Fibroblast of skin of right quadriceps (primary cell): Measurements from ENCODE around the gene IPO5.
"Not testable (repeated sequence)": the region's sequence is repeated elsewhere in the genome, so short reads cannot be mapped to it uniquely, and the experiment has no call there.

Experiments
- DNase-seq: peaks from one replicate; pipeline ENCODE4 v3.0.0-alpha.2; 2013

IPO5 gene

DNA sequence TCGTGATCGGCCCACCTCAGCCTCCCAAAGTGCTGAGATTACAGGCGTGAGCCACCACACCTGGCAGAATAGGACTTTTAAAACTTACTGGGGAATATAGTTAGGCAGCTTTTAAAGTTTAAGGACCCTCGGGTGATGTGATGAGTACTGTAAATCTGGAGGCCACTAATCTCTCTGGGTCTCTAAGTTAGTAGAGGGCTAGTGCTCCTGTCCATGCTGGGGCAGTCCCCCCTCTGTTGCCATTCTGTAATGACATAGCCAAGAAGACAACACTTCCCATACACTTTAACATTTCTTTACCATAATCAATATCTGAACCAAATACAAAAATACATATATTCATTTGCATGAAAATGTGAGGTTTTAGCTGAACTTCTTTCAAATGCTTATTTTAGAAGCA is 65.7 kb downstream of the IPO5 start:
- DNase-seq = no peak

DNA sequence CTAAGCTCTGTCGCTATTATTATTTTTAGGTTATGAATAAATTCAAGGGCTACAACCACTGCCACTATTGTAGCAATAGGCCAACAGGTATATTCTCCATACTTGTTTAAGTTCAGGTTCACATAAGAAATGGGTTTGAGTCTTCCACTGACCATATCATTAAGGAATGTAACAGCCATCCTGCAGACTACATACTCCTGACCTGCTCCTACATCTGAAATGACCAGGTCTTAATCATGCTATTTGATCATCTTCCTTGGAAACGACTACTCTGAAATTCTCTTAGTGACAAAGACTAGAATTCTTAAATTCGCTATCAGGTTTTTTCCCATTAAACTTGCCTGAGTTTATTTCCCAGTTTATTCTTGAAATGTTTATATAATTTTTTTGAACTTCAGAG is 66.8 kb downstream of the IPO5 start:
- no peak for DNase-seq

GRCh38 chr13:98022210-98022609 is 68.7 kb downstream of the IPO5 start:
- peak; percentile 77 for DNase-seq

DNA sequence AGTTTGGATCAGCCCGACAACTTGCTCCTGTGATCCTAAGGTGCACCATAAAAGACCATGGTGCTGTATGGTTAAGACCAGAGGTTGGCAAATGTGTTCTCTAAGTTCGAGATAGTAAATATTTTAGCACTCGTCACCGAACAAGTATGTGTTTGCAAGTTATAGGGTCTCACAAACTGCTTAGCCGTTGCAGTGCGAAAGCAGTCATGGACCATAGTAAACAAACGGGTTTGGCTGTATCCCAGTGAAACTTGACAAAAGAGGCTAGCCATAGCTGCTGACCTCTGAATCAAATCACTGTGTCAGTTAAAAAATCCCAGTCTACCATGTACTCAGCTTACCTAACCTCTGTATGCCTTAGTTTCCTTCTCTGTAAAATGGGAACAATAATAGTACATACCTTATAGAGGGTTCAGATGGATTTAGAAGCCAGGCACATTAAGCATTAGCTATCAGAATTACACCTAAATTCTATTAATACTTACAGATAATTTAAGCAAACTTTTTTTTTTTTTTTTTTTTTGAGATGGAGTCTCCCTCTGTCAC is 72.1 kb downstream of the IPO5 start:
- DNase-seq = no peak

- no peak for DNase-seq
Measured at GRCh38 chr13:98026457-98026857, 73.0 kb downstream of the IPO5 start.

DNA sequence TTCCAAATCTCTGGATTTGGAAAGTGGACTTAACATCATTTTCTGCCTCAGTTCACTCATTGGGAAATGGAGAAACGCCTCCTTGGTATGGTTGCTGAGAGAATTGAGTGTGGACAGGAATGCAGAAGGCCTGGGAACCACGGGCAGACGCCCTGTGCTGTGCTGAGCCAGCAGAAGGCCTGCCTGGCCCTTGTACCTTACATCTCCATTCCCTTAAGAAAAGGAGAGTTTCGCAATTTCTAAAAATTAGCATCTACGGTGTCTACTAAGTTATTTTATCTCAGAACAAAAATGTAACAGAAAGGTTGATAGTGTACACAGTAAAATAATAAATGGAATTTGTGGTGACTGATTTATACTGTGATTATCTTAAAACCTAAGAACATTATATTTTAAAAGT is 78.7 kb downstream of the IPO5 start:
- DNase-seq = no peak

DNA sequence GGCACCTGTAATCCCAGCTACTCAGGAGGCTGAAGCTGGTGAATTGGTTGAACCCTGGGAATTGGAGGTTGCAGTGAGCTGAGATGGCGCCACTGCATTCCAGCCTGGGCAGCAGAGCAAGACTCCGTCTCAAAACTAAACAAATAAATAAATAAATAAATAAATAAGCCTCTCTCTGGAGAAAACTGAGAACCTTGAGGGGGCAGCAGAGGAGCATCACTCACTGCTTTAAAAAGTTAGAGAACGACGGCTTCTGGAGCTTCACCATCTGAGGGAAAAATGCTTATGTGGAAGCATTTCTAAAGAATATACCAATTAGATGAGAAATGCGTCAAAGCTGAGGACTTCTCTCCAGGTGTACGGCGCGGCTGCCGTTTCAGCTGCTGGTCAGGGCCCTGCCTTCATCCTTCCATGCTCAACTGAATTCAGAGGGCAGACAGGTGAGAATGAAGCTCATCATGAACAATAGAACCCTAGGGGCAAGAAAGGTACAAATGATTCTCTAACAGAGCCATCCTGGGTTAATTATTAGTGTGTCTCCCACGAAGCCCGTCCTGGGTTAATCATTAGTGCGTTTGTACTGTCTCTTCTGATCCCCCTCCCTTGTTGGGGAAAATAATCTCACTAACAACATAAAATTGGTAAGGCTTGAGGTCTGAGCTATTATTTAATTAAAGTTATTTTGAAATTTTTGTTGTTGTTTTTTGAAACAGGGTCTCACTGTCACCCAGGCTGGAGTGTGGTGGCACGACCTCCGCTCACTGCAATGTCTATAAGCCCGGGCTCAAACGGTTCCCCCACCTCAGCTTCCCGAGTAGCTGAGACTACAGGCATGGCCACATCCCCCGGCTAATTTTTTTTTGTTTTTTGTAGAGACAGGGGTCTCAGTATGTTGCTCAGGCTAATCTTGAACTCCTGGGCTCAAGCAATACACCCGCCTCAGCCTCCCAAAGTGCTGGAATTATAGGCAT is 80.1 kb downstream of the IPO5 start:
- DNase-seq = peak; percentile 77

DNA sequence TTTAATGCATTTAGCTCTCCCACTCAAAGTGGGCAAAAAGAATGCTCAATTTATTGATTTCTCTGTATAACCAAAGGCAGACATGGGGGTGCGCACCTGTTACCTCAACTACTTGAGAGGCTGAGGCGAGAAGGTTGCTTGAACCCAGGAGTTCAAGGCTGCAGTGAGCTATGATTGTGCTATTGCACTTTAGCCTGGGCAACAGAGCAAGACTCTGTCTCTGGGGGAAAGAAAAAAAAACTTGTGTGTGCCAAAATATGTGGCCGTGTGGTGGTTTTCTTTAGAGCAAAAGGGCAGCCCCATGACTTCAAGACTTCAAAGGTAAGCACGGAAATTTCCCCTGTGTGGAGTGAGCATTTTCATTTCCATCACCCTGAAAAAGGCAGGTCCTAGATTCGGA is 81.9 kb downstream of the IPO5 start:
- DNase-seq = no peak

DNA sequence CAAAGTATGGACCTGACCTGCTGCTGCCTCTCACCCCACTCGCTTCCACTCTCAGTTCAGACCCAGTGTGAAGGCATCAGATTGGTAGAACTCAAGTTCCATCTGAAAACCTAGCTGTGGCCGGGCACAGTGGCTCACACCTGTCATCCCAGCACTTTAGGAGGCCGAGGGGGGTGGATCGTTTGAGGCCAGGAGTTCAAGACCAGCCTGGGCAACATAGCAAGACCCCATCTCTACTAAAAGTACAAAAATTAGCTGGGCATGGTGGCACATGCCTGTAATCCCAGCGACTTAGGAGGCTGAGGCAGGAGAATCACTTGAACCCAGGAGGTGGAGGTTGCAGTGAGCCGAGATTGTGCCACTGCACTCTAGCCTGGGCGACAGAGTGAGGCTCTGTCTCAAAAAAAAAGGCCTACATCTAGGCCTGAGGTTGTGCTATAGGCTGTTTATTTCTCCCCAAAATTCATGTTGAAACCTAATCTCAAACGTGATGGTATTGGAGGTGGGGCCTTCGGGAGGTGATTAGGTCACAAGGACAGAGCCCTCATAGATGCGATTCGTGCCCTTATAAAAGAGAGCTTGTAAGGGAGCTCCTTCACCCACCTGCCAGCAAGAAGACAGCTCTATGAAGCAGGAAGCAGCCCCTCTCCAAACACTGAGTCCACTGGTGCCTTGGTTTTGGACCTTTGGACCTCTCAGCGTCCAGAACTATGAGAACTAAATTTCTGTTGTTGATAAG is 83.3 kb downstream of the IPO5 start:
- DNase-seq = not testable (repeated sequence)

GRCh38 chr13:98039261-98039660 is 85.8 kb downstream of the IPO5 start:
- DNase-seq = no peak

DNA sequence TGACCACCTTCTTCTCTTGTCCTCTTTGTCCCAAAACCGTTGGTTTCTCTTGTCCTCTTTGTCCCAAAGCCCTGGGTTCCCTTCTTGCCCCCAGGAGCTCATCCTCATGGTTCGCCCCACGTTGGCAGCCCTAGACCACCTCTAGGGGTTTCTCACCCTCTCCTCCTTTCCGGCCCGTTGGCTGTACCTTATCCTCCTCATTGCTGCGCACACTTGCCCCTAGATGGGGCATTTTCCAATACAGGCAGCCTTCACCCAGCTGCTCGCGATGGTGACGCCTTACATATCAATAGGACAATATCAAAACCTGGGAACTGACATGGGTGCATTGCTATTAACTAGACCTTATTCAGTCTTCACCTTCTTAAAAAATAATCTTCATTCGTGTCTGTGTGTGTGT is 86.5 kb downstream of the IPO5 start:
- DNase-seq = no peak

GRCh38 chr13:98041081-98041820 is 87.8 kb downstream of the IPO5 start:
- no peak for DNase-seq

DNA sequence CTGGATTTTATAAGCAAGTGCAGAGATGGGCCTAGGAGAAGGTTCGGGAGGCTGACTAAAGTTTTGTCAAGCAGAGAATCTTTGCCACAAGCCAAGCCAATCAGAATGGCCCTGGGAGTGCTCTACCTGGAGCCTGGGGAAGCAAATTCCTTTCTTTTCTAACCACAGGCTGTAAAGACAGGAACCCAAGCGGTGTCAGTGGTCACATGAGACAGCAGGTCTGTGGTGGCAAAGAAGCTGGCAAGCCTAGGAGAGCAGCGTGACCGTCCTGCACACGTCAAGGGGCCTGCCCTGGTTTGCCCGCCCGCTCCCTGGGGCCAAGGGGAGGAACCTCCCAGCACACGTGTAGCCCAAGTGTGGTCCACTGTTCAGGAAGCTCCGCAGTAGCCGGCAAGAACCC is 90.8 kb downstream of the IPO5 start:
- DNase-seq = no peak

DNA sequence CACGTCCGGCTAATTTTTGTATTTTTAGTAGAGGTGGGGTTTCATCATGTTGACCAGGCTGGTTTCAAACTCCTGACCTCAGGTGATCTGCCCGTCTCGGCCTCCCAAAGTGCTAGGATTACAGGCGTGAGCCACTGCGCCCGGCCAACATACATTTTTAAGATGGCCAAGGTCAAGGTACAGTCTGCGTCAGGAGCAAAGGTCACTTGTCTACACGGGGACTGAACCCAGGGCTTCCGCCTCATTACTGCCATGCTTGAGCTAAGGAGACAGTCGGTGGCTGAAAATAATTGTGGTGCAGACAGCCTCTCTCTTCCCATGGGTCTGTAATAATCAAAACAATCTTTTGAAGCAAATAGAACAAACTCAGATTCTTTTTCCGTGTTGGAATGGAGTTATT is 94.3 kb downstream of the IPO5 start:
- not testable (repeated sequence) for DNase-seq

GRCh38 chr13:98048265-98048664 is 94.8 kb downstream of the IPO5 start:
- DNase-seq = no peak

DNA sequence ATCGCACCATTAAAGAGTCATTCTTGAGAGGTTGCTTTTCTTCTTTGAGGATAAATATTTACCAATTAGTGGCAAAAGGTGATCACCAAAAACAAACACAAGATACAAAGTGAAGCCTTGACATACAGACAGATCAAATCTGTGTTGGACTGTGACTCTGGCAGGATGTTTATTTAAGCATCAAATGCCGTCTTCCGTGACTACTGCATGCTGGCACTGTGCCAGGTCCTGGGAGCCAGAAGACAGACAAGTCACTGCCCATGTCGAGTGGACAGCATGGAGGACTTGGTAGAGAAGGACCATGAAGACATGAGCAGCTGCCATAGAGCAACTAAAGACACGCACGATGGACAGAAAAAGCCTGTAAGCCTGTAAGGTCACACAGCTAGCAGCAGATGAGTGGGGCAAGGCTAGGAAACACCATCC is 96.6 kb downstream of the IPO5 start:
- no peak for DNase-seq

DNA sequence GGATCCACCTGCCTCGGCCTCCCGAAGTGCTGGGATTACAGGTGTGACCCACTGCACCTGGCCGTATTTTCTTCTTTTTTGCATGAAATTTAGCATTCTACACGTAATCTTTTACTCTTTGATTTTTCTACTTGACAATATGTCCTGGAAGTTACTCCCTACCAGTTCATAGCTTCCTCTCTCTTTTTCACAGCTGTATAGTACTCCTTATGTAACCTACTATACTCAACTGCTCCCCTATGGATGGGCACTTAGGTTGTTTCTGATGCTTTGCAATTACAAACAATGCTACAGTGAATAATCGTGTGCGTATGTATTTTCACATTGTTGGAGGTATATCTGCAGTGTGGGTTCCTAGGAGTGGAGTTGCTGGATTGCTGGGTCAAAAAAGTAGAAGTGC is 98.9 kb downstream of the IPO5 start:
- no peak for DNase-seq

DNA sequence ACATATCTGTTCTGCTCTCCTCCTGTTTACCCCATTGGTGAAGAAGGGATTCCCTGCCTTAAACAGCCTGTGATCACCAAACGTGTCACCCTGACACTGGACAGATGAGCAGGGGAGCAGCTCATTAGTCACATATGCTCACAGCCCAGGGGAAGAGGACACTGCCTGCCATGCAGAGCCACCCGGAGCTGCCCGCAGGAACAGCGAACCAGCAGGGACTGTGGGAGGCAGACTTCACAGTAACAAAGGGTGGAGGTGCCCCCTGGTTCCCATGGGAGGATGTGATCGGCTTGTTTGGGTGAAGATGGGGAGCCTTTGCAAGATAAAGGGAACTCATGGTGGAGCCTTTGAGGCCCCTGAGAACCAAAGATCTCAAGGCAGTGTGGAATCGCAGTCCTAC is 100.8 kb downstream of the IPO5 start:
- DNase-seq = no peak

- DNase-seq = no peak
Measured at GRCh38 chr13:98055623-98056022, 102.1 kb downstream of the IPO5 start.

DNA sequence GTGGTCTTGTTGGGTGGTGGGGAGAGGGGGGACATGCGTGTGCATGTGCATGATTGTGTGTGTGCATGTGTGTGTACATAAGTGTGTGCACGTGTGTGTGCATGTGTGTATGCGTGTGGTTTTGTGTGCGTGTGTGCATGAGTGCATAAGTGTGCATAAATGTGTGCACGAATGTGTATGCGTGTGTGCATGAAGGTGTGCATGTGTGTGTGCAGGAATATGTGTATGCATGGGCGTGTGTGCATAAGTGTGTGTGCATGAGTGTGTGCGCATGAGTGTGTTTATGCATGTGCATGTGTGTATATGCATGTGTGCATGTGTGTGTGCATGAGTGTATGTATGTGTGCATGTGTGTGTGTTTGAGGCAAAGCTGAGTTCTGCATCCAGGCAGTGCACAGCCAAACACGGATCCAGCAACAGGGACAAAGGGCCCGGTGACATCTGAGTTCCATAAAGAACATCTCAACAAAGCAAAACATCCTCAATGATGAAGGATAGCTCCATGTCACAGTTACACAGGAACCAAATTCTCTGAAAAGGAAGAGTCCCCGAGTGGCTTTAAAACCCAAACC is 103.5 kb downstream of the IPO5 start:
- DNase-seq = no peak

GRCh38 chr13:98059276-98059675 is 105.8 kb downstream of the IPO5 start:
- no peak for DNase-seq

DNA sequence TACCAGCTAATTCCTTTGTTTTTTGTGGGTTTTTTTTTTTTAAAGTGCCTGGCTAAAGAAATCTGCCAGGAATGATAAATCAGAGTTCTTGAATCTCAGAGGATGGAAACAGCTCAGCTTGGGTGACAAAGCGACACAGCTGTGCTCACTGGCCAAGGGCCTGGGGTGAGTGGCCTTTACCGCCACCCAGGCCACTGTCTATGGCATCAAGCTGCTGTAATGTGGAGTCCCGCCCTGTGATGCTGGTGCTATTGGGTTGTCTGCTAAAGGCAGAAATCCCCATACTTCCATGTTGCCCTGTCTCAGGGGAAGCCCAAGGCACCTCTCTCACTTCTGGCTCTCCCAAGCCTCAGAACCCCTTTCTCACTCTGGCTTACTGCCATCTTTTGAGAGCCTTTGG is 106.8 kb downstream of the IPO5 start:
- no peak for DNase-seq

DNA sequence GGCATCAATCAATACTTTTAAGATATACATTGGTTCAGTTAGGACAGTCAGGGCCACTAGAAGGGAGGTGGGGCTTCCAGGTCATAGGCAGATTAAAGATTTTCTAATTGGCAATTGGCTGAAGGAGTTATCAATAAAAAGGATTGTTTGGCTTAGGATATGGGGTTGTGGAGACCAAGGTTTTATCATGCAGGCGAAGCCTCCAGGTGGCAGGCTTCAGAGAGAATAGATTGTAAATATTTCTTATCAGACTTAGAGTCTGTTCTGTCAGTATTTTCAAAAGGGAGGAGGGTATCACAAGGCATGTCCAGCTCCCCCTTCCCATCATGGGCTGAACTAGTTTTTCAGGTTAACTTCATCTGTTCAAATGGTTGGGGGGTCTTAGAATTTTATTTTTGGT is 112.0 kb downstream of the IPO5 start:
- no peak for DNase-seq
